Measurements from ENCODE around the gene CTR9.

DNA sequence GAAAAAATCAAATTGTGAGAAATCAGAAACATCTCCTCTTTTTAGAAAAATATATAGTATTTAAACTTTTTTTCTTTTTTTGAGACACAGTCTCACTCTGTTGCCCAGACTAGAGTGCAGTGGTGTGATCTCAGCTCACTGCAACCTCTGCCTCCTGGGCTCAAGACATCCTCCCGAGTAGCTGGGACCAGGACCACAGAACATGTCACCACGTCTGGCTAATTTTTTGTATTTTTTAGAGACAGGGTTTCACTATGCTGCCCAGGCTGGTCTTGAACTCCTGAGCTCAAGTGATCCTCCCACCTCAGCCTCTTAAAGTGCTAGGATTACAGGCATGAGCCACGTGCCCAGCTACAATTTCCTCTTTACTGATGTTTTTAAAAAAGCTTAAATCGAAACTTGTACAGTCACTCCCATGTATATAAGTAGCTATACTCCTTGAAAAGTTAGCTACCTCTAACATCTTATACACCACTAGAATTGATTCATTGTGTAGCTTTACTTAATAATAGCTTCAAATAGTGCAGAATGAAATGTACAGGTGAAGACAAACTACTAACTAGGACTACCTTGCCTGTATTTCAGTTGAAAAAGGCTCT lies 47.4 kb downstream of the CTR9 start:
- no peak for TF ChIP-seq POLR2A (IDR thresholded peaks at IDR 0.05)
- TF ChIP-seq, protein P1, sequence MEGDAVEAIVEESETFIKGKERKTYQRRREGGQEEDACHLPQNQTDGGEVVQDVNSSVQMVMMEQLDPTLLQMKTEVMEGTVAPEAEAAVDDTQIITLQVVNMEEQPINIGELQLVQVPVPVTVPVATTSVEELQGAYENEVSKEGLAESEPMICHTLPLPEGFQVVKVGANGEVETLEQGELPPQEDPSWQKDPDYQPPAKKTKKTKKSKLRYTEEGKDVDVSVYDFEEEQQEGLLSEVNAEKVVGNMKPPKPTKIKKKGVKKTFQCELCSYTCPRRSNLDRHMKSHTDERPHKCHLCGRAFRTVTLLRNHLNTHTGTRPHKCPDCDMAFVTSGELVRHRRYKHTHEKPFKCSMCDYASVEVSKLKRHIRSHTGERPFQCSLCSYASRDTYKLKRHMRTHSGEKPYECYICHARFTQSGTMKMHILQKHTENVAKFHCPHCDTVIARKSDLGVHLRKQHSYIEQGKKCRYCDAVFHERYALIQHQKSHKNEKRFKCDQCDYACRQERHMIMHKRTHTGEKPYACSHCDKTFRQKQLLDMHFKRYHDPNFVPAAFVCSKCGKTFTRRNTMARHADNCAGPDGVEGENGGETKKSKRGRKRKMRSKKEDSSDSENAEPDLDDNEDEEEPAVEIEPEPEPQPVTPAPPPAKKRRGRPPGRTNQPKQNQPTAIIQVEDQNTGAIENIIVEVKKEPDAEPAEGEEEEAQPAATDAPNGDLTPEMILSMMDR (IDR thresholded peaks at IDR 0.05): no peak
